ENCODE measurements around the gene RHOT2. TPM values are rescaled to one million over a fixed set of nuclear protein-coding genes. Genes with fewer than 3 reads are reported as not detected.

The RHOT2 gene
- polyA plus RNA-seq, 4 donors, result 70.5 to 111 (median 77.6) TPM

- no peak for DNase-seq (ENCODE audit: low read depth in 4 of 4, low spot score in 3 of 4)
Observed at GRCh38 chr16:631808-632358, 36.0 kb upstream of the RHOT2 start.

GRCh38 chr16:632486-633335, 35.2 kb upstream of the RHOT2 start:
- DNase-seq (ENCODE audit: low read depth in 4 of 4, low spot score in 3 of 4), result no peak

GRCh38 chr16:633336-634050, 34.4 kb upstream of the RHOT2 start:
- no peak for DNase-seq (ENCODE audit: low read depth in 4 of 4, low spot score in 3 of 4)

GRCh38 chr16:634051-634670, 33.8 kb upstream of the RHOT2 start:
- no peak for DNase-seq (ENCODE audit: low read depth in 4 of 4, low spot score in 3 of 4)

GRCh38 chr16:634996-635395, 32.9 kb upstream of the RHOT2 start:
- DNase-seq (ENCODE audit: low read depth in 4 of 4, low spot score in 3 of 4), result no peak

- no peak for DNase-seq (ENCODE audit: low read depth in 4 of 4, low spot score in 3 of 4)
Observed at GRCh38 chr16:635573-636205, 32.2 kb upstream of the RHOT2 start.

GRCh38 chr16:636206-637080, 31.5 kb upstream of the RHOT2 start, which contains the start of gene METTL26:
TSS of gene METTL26 (minus strand) at chr16:636305. CDS start at chr16:636290, 15 bp downstream.
- peak; percentile 86 to 90 (median 88) for DNase-seq (ENCODE audit: low read depth in 4 of 4, low spot score in 3 of 4)

GRCh38 chr16:637081-638018, 30.6 kb upstream of the RHOT2 start:
- DNase-seq (ENCODE audit: low read depth in 4 of 4, low spot score in 3 of 4), result peak in 3 of 4 donors; percentile 77 to 80 (median 78)

GRCh38 chr16:638034-638543, 29.8 kb upstream of the RHOT2 start:
- DNase-seq (ENCODE audit: low read depth in 4 of 4, low spot score in 3 of 4), result no peak

GRCh38 chr16:638836-639235, 29.1 kb upstream of the RHOT2 start:
- DNase-seq (ENCODE audit: low read depth in 4 of 4, low spot score in 3 of 4), result no peak

GRCh38 chr16:640614-641013, 27.3 kb upstream of the RHOT2 start:
- DNase-seq (ENCODE audit: low read depth in 4 of 4, low spot score in 3 of 4), result no peak

GRCh38 chr16:641326-642188, 26.4 kb upstream of the RHOT2 start, which contains the start of gene MCRIP2:
TSS of gene MCRIP2 (plus strand) at chr16:641828. CDS start at chr16:641992, 164 bp downstream.
- no peak for DNase-seq (ENCODE audit: low read depth in 4 of 4, low spot score in 3 of 4)

- DNase-seq (ENCODE audit: low read depth in 4 of 4, low spot score in 3 of 4), result no peak
Observed at GRCh38 chr16:642189-643049, 25.5 kb upstream of the RHOT2 start.

- no peak for DNase-seq (ENCODE audit: low read depth in 4 of 4, low spot score in 3 of 4)
Observed at GRCh38 chr16:643050-643368, 24.9 kb upstream of the RHOT2 start.

GRCh38 chr16:644556-644955, 23.4 kb upstream of the RHOT2 start:
- DNase-seq (ENCODE audit: low read depth in 4 of 4, low spot score in 3 of 4), result no peak

All from right renal pelvis (tissue), 4 donors.